Mucosa of stomach (tissue), 1 donor: ENCODE data around the gene CCDC141.
"Not testable (repeated sequence)": the region's sequence is repeated elsewhere in the genome, so short reads cannot be mapped to it uniquely, and the experiment has no call there.

ENCODE experiments used
- H3K27me3 ChIP-seq: one replicate; pipeline ENCODE4 v1.7.0; 2013; ENCODE audit warnings: mild to moderate bottlenecking, low read length; ENCODE audit not compliant: control insufficient read depth, insufficient read depth
- H3K36me3 ChIP-seq: one replicate; pipeline ENCODE4 v1.7.0; 2013; ENCODE audit warnings: low read length; ENCODE audit not compliant: control insufficient read depth, insufficient read depth
- H3K4me1 ChIP-seq: one replicate; pipeline ENCODE4 v1.7.0; 2013; ENCODE audit warnings: mild to moderate bottlenecking, low read length; ENCODE audit not compliant: control insufficient read depth, insufficient read depth
- H3K4me3 ChIP-seq: one replicate; pipeline ENCODE4 v1.7.0; 2013; ENCODE audit warnings: low read length
- H3K9ac ChIP-seq: one replicate; pipeline ENCODE4 v1.7.0; 2013; ENCODE audit warnings: mild to moderate bottlenecking, low read length, moderate library complexity
- H3K9me3 ChIP-seq: one replicate; pipeline ENCODE4 v1.7.0; 2013; ENCODE audit warnings: mild to moderate bottlenecking, low read length, moderate library complexity; ENCODE audit not compliant: control insufficient read depth
- donor health status: Pancreatic carcinoma.

CCDC141 gene

DNA sequence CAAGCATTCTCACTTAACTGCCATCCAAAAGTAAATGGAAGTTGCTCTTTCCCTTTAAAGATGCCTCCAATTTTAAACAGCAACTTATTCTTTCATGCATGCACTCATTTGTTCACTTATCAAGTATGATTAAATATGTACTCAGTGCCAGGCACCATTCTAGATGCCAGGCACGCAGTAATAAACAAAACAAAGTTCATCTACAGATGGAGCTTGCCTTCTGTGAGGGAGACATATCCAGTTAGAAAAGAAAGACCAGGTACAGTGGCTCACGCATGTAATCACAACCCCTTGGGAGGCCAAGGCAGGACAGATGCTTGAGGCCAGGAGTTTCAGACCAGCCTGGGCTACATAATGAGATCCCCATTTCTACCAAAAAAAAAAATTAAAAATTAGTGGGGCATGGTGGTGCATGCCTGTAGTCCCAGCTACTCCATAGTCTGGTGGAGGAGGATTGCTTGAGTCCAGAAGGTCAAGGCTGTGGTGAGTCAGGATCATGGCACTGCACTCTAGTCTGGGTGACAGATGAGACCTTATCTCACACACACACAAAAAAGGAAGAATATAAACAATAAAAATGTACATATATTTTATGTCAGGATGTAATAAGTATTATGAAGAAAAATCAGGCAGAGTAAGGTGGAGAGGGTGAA lies 19.2 kb upstream of the CCDC141 start:
- Histone ChIP-seq H3K9ac (no peak overlapping the region), H3K27me3 (no peaks in the 10 kb centered on the region), H3K9me3 (no peaks in the 10 kb centered on the region), H3K4me1 (peaks cover 4% of the 10 kb centered on the region), H3K4me3 (no peak overlapping the region), H3K36me3 (no peaks in the 10 kb centered on the region)

DNA sequence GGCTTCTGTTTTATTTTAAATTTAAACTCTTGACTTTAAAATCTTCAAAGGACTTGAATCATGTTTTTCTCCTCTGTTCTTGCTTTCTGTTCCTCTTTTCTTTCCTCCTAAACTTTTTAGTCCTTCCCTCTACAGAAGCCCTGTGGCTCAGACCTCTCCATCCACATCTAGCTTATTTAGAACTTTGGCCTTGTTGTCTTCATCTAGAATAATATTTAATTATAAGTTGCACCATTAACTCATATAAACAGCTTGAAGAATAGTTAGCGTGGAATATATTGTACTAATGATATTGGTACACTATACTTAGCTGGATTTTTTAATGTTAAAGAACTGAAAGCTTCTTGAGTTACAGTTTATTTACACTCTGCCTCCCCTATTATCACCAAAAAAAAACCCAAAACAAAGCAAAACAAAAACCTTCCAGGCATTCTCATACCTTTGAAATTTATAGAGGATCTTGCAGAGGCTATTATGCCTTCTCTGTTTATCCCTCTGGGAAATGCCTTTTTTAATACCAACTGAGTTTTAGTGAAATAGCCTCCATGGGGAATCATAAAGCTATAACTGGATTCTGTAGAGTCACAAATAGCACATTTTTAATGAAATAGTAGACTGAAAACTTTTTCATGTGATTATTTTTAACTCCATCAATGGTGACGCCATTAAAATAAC lies 9.2 kb upstream of the CCDC141 start:
- Histone ChIP-seq H3K4me3 (no peak overlapping the region), H3K4me1 (no peaks in the 10 kb centered on the region), H3K9me3 (no peaks in the 10 kb centered on the region), H3K9ac (no peak overlapping the region), H3K27me3 (no peaks in the 10 kb centered on the region), H3K36me3 (no peaks in the 10 kb centered on the region)

DNA sequence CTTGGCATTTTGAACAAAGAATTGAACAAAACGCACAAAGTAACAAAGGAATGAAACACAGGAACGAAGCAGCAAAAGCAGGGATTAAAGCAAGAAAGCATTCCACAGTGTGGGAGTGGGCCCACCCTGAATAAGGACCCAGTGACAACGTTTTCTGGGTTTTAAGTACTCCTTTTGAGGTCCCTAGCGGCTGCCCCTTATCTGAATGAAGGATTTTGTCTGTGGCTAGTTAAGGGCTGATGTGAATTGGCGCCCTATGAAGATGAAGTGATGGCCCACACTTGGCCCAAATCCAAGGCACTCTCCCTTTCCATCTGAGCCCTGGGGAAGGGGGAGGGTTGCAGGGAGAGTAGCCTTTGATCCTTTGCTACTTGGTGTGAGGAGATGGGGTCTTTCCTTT lies 7.8 kb upstream of the CCDC141 start:
- Histone ChIP-seq H3K4me1 (no peaks in the 10 kb centered on the region), H3K9ac (no peak overlapping the region), H3K36me3 (no peaks in the 10 kb centered on the region), H3K9me3 (no peaks in the 10 kb centered on the region), H3K27me3 (no peaks in the 10 kb centered on the region), H3K4me3 (no peak overlapping the region)

GRCh38 chr2:179053568-179053967 lies 3.6 kb upstream of the CCDC141 start:
- not testable (repeated sequence) for H3K9ac ChIP-seq, H3K36me3 ChIP-seq, H3K4me1 ChIP-seq, H3K9me3 ChIP-seq, H3K4me3 ChIP-seq, H3K27me3 ChIP-seq

DNA sequence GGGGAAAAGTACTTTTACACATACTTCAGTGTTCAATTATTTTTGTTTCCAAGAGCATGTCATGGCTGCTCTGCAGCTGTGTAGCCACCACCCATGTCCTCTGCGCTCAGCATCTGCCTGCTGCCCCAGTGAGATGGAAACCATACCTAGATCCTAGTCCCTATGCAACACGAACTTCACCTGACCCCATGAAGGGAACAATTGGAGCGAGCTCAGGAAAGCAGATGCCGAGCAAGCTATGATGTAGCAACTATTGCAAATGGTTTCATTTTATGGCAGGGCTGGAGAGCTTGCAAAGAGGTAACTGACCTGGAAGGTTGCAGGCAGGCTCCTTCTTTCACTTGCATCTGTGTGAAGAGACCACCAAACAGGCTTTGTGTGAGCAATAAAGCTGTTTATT lies 1.3 kb upstream of the CCDC141 start:
- Histone ChIP-seq H3K4me1 (peaks cover 7% of the 10 kb centered on the region), H3K36me3 (no peaks in the 10 kb centered on the region), H3K27me3 (no peaks in the 10 kb centered on the region), H3K9me3 (no peaks in the 10 kb centered on the region), H3K9ac (no peak overlapping the region), H3K4me3 (no peak overlapping the region)

GRCh38 chr2:179050755-179051154 lies 818 bp upstream of the CCDC141 start:
- Histone ChIP-seq H3K36me3 (no peaks in the 10 kb centered on the region), H3K9me3 (no peaks in the 10 kb centered on the region), H3K4me1 (peaks cover 7% of the 10 kb centered on the region), H3K9ac (no peak overlapping the region), H3K27me3 (no peaks in the 10 kb centered on the region), H3K4me3 (no peak overlapping the region)

- Histone ChIP-seq H3K9ac (no peak overlapping the region), H3K9me3 (no peaks in the 10 kb centered on the region), H3K27me3 (no peaks in the 10 kb centered on the region), H3K4me3 (no peak overlapping the region), H3K36me3 (no peaks in the 10 kb centered on the region), H3K4me1 (peaks cover 7% of the 10 kb centered on the region)
Observed at GRCh38 chr2:179049203-179049545, 763 bp downstream of the CCDC141 start.

DNA sequence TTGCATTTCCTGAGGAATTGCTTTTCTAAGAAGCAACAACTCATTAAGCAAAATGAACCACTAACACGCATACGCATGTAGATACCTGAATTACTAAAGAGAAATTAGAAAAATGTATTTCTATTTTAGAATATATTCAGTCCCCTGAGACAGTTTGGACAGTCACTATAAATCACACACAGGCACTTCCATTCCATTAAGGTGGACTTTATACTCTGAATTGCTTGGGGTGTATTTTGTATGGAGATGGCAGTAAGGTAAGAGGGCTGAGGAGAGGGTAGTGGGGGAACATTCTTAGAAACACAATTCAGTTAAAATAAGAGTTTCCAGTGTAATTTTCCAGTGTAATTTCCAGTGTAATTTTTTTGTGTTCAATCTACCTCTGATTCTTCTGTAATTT lies 1.8 kb downstream of the CCDC141 start:
- H3K9ac ChIP-seq, result no peak overlapping the region
- no peaks in the 10 kb centered on the region for H3K36me3 ChIP-seq
- H3K9me3 ChIP-seq, result no peaks in the 10 kb centered on the region
- no peaks in the 10 kb centered on the region for H3K27me3 ChIP-seq
- H3K4me3 ChIP-seq, result no peak overlapping the region
- peaks cover 7% of the 10 kb centered on the region for H3K4me1 ChIP-seq

GRCh38 chr2:179045602-179046001 lies 4.3 kb downstream of the CCDC141 start:
- not testable (repeated sequence) for H3K9me3 ChIP-seq, H3K4me1 ChIP-seq

DNA sequence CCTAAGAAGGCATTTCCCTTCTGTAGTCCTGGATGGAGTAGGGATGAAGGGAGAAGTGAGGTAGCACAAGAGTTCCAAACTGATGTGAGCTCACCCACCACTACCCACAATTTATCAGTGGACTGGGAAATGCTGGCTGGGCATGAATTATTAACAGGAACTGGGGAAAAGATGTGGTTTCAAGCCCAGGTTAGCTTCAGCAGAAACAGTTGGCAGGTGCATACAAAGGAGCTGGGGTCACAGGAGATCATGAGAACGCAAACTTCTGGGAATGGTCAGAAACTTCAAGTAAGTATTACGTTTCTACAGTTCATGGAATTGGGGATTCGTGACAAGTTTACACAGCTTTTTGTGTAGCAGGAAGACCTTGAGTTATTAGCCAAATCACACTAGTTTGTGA lies 5.4 kb downstream of the CCDC141 start:
- no peak overlapping the region for H3K4me3 ChIP-seq
- no peaks in the 10 kb centered on the region for H3K27me3 ChIP-seq
- no peaks in the 10 kb centered on the region for H3K36me3 ChIP-seq
- no peaks in the 10 kb centered on the region for H3K9me3 ChIP-seq
- no peak overlapping the region for H3K9ac ChIP-seq
- H3K4me1 ChIP-seq, result peaks cover 4% of the 10 kb centered on the region

More at GRCh38 chr2:179045602-179046001, 4.3 kb downstream of the CCDC141 start:
- not testable (repeated sequence) for H3K9ac ChIP-seq, H3K4me3 ChIP-seq, H3K36me3 ChIP-seq, H3K27me3 ChIP-seq

- Histone ChIP-seq H3K4me1 (no peaks in the 10 kb centered on the region), H3K36me3 (no peaks in the 10 kb centered on the region), H3K27me3 (no peaks in the 10 kb centered on the region), H3K9ac (no peak overlapping the region), H3K4me3 (no peak overlapping the region), H3K9me3 (no peaks in the 10 kb centered on the region)
Observed at GRCh38 chr2:179037807-179038206, 12.1 kb downstream of the CCDC141 start.

- H3K4me1 ChIP-seq, result no peaks in the 10 kb centered on the region
- no peak overlapping the region for H3K4me3 ChIP-seq
- no peaks in the 10 kb centered on the region for H3K27me3 ChIP-seq
- H3K36me3 ChIP-seq, result no peaks in the 10 kb centered on the region
- no peak overlapping the region for H3K9ac ChIP-seq
- no peaks in the 10 kb centered on the region for H3K9me3 ChIP-seq
Observed at GRCh38 chr2:179036353-179036905, 13.5 kb downstream of the CCDC141 start.
